K562 (cell line): Measurements from ENCODE around the gene VWA7. TPM values are rescaled to one million over a fixed set of nuclear protein-coding genes. Genes with fewer than 3 reads are reported as not detected.

Source experiments
- ETV6 ChIP-seq, 3 experiments: fragments of 150-350 bp in 1 of 3; sonication (generic) in 1 of 3; formaldehyde crosslinking in 1 of 3; IDR thresholded peaks; 2 replicates each; pipeline versions ENCODE4 v1.6.1 to v1.8.0; 2014 to 2022; ENCODE audit warnings: borderline replicate concordance in 2 of 3, low read depth in 2 of 3, antibody characterized with exemption in 1 of 3, low read length in 1 of 3, mild to moderate bottlenecking in 1 of 3, missing genetic modification reagents in 1 of 3
- GABPB1 ChIP-seq: sonication (generic); formaldehyde crosslinking; IDR thresholded peaks from 2 replicates; pipeline ENCODE4 v1.8.0; 2022; ENCODE audit warnings: mild to moderate bottlenecking, missing genetic modification reagents
- IFI16 ChIP-seq: fragments of 250-450 bp; sonication (Bioruptor Pico); IDR thresholded peaks from 2 replicates; pipeline ENCODE4 v2.1.2; 2022; ENCODE audit warnings: mild to moderate bottlenecking, inconsistent platforms
- NFIX ChIP-seq: fragments of 250-450 bp; sonication (Bioruptor Pico); IDR thresholded peaks from 2 replicates; pipeline ENCODE4 v1.4.0; 2020; ENCODE audit warnings: low read depth, mild to moderate bottlenecking, moderate library complexity
- NR2C1 ChIP-seq, 2 experiments: fragments of 450-650 bp; IDR thresholded peaks; 2 replicates each; pipeline ENCODE4 v1.6.1; 2017; ENCODE audit warnings: mild to moderate bottlenecking in 2 of 2, antibody characterized with exemption in 1 of 2, inconsistent platforms in 1 of 2, missing compliant biosample characterization in 1 of 2, missing genetic modification characterization in 1 of 2
- RBM17 ChIP-seq: fragments of 200-400 bp; formaldehyde crosslinking; IDR thresholded peaks from 2 replicates; pipeline ENCODE4 v1.6.1; 2017; ENCODE audit warnings: low read depth, mild to moderate bottlenecking, low read length, borderline replicate concordance
- RBM39 ChIP-seq: fragments of 200-400 bp; formaldehyde crosslinking; optimal IDR thresholded peaks from 2 replicates; pipeline ENCODE3; 2018; ENCODE audit warnings: low read depth, low read length
- ZNF583 ChIP-seq: fragments of 250-450 bp; sonication (Bioruptor Pico); IDR thresholded peaks from 2 replicates; pipeline ENCODE4 v1.4.0; 2020
- polyA plus RNA-seq, 8 experiments: library from polyadenylated mRNA; depleted of rRNA in 4 of 8; stranded (reverse) in 5 of 8; unstranded in 3 of 8; fragments of >200 nt; fragmentation: Nextera tagmentation in 2 of 8; fragmentation: Illumina TruSeq in 1 of 8; extraction: Ambion mirVana in 2 of 8; extraction: Trizol in 1 of 8; gene quantifications; 2 replicates each; pipeline versions ENCODE4 v1.2.1 to v1.2.3, GENCODE V29; 2011 to 2014; ENCODE audit warnings: inconsistent platforms in 1 of 8, missing spikeins in 1 of 8
- total RNA-seq, 7 experiments: library from RNA; depleted of rRNA in 6 of 7; stranded (reverse); fragments of >200 nt in 6 of 7; fragmentation: Illumina TruSeq in 2 of 7; extraction: Trizol in 2 of 7; gene quantifications; 2 replicates each; pipeline versions ENCODE4 v1.2.1 to v1.2.3, GENCODE V29; 2011 to 2021; ENCODE audit warnings: low replicate concordance in 1 of 7
- TF ChIP-seq, protein P1 (sequence below): fragments of 450-650 bp; formaldehyde crosslinking; conservative IDR thresholded peaks from 2 replicates; pipeline ENCODE4 v1.4.0; 2022; ENCODE audit warnings: mild to moderate bottlenecking, missing genetic modification characterization
- TF ChIP-seq, protein P2 (sequence below): fragments of 250-450 bp; sonication (Bioruptor Pico); IDR thresholded peaks from 2 replicates; pipeline ENCODE4 v1.5.0; 2021
- TF ChIP-seq, protein P3 (sequence below): sonication (generic); formaldehyde crosslinking; IDR thresholded peaks from 2 replicates; pipeline ENCODE4 v1.8.0; 2022; ENCODE audit warnings: mild to moderate bottlenecking, missing genetic modification reagents
- TF ChIP-seq, protein P4 (sequence below): fragments of 250-450 bp; sonication (Bioruptor Pico); IDR thresholded peaks from 2 replicates; pipeline ENCODE4 v1.8.0; 2021; ENCODE audit warnings: moderate library complexity, mild to moderate bottlenecking, inconsistent platforms
- TF ChIP-seq, protein P5 (sequence below): sonication (generic); formaldehyde crosslinking; IDR thresholded peaks from 2 replicates; pipeline ENCODE4 v1.8.0; 2023; ENCODE audit warnings: missing genetic modification reagents, mild to moderate bottlenecking, borderline replicate concordance

Gene VWA7
- total and polyA plus RNA-seq, 9 of the 15 experiments (the other 6 are each of a cell fraction or from before 2014, with no cell fraction given), result 0.18 to 2.9 (median 0.95) TPM

DNA sequence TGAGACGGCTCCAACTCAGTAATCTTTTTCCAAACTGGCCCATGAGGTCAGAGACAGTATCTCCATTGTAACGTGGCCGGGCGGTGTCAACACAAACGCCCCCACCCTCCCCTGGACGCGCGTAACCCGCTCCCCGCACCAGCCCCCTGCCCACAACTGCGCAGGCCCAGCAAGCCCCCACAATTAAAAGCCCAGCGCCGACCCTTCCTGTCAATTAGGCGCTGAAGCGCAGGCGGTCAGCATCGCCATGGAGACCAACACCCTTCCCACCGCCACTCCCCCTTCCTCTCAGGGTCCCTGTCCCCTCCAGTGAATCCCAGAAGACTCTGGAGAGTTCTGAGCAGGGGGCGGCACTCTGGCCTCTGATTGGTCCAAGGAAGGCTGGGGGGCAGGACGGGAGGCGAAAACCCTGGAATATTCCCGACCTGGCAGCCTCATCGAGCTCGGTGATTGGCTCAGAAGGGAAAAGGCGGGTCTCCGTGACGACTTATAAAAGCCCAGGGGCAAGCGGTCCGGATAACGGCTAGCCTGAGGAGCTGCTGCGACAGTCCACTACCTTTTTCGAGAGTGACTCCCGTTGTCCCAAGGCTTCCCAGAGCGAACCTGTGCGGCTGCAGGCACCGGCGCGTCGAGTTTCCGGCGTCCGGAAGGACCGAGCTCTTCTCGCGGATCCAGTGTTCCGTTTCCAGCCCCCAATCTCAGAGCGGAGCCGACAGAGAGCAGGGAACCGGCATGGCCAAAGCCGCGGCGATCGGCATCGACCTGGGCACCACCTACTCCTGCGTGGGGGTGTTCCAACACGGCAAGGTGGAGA is 38.1 kb upstream of the VWA7 start, which contains the start of the genes HSPA1A and HSPA1L (continued):
- TF ChIP-seq ETV6 (IDR thresholded peaks at IDR 0.05; ENCODE audit: borderline replicate concordance in 1 of 2, low read depth in 2 of 2, low read length in 1 of 2), result no peak
- peak; percentile 70 for TF ChIP-seq ETV6 (CRISPR knock-in tag; IDR thresholded peaks at IDR 0.05; ENCODE audit: borderline replicate concordance)
- TF ChIP-seq RBM39, result peak; percentile 94
- no peak for TF ChIP-seq NR2C1 (IDR thresholded peaks at IDR 0.05)
- no peak for TF ChIP-seq NR2C1 (tag; IDR thresholded peaks at IDR 0.05)
- TF ChIP-seq, protein P1, sequence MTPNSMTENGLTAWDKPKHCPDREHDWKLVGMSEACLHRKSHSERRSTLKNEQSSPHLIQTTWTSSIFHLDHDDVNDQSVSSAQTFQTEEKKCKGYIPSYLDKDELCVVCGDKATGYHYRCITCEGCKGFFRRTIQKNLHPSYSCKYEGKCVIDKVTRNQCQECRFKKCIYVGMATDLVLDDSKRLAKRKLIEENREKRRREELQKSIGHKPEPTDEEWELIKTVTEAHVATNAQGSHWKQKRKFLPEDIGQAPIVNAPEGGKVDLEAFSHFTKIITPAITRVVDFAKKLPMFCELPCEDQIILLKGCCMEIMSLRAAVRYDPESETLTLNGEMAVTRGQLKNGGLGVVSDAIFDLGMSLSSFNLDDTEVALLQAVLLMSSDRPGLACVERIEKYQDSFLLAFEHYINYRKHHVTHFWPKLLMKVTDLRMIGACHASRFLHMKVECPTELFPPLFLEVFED (CRISPR knock-in tag), result peak; percentile 96
- peak; percentile 81; the same call in 1 of the 2 replicates for TF ChIP-seq ZNF583 (CRISPR knock-in tag)
- TF ChIP-seq GABPB1 (CRISPR knock-in tag), result peak; percentile 90
- TF ChIP-seq, protein P2, sequence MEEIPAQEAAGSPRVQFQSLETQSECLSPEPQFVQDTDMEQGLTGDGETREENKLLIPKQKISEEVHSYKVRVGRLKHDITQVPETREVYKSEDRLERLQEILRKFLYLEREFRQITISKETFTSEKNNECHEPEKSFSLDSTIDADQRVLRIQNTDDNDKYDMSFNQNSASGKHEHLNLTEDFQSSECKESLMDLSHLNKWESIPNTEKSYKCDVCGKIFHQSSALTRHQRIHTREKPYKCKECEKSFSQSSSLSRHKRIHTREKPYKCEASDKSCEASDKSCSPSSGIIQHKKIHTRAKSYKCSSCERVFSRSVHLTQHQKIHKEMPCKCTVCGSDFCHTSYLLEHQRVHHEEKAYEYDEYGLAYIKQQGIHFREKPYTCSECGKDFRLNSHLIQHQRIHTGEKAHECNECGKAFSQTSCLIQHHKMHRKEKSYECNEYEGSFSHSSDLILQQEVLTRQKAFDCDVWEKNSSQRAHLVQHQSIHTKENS (CRISPR knock-in tag), result no peak
- TF ChIP-seq NFIX, result no peak
- TF ChIP-seq RBM17, result no peak
- TF ChIP-seq IFI16, result no peak
- TF ChIP-seq, protein P3, sequence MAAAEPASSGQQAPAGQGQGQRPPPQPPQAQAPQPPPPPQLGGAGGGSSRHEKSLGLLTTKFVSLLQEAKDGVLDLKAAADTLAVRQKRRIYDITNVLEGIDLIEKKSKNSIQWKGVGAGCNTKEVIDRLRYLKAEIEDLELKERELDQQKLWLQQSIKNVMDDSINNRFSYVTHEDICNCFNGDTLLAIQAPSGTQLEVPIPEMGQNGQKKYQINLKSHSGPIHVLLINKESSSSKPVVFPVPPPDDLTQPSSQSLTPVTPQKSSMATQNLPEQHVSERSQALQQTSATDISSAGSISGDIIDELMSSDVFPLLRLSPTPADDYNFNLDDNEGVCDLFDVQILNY (CRISPR knock-in tag), result peak; percentile 76; the same call in 1 of the 2 replicates
- TF ChIP-seq, protein P4, sequence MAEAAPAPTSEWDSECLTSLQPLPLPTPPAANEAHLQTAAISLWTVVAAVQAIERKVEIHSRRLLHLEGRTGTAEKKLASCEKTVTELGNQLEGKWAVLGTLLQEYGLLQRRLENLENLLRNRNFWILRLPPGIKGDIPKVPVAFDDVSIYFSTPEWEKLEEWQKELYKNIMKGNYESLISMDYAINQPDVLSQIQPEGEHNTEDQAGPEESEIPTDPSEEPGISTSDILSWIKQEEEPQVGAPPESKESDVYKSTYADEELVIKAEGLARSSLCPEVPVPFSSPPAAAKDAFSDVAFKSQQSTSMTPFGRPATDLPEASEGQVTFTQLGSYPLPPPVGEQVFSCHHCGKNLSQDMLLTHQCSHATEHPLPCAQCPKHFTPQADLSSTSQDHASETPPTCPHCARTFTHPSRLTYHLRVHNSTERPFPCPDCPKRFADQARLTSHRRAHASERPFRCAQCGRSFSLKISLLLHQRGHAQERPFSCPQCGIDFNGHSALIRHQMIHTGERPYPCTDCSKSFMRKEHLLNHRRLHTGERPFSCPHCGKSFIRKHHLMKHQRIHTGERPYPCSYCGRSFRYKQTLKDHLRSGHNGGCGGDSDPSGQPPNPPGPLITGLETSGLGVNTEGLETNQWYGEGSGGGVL (CRISPR knock-in tag), result no peak
- TF ChIP-seq, protein P5, sequence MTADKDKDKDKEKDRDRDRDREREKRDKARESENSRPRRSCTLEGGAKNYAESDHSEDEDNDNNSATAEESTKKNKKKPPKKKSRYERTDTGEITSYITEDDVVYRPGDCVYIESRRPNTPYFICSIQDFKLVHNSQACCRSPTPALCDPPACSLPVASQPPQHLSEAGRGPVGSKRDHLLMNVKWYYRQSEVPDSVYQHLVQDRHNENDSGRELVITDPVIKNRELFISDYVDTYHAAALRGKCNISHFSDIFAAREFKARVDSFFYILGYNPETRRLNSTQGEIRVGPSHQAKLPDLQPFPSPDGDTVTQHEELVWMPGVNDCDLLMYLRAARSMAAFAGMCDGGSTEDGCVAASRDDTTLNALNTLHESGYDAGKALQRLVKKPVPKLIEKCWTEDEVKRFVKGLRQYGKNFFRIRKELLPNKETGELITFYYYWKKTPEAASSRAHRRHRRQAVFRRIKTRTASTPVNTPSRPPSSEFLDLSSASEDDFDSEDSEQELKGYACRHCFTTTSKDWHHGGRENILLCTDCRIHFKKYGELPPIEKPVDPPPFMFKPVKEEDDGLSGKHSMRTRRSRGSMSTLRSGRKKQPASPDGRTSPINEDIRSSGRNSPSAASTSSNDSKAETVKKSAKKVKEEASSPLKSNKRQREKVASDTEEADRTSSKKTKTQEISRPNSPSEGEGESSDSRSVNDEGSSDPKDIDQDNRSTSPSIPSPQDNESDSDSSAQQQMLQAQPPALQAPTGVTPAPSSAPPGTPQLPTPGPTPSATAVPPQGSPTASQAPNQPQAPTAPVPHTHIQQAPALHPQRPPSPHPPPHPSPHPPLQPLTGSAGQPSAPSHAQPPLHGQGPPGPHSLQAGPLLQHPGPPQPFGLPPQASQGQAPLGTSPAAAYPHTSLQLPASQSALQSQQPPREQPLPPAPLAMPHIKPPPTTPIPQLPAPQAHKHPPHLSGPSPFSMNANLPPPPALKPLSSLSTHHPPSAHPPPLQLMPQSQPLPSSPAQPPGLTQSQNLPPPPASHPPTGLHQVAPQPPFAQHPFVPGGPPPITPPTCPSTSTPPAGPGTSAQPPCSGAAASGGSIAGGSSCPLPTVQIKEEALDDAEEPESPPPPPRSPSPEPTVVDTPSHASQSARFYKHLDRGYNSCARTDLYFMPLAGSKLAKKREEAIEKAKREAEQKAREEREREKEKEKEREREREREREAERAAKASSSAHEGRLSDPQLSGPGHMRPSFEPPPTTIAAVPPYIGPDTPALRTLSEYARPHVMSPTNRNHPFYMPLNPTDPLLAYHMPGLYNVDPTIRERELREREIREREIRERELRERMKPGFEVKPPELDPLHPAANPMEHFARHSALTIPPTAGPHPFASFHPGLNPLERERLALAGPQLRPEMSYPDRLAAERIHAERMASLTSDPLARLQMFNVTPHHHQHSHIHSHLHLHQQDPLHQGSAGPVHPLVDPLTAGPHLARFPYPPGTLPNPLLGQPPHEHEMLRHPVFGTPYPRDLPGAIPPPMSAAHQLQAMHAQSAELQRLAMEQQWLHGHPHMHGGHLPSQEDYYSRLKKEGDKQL (CRISPR knock-in tag), result 0 out of 2 replicates have a peak, but pooled peaks have one; percentile 85
